ENCODE results near the gene SPATA31D1.
"Not testable (repeated sequence)": the region's sequence is repeated elsewhere in the genome, so short reads cannot be mapped to it uniquely, and the experiment has no call there.

GRCh38 chr9:81988472-81988871 lies at the start of gene SPATA31D1:
- TF ChIP-seq CTCF (IDR thresholded peaks at IDR 0.05; ENCODE audit: low read depth, low read length, missing input control); REST (IDR thresholded peaks at IDR 0.05); GABPA (IDR thresholded peaks at IDR 0.05 in 1 of 2, conservative IDR thresholded peaks at IDR 0.05 in 1 of 2); YY1 (IDR thresholded peaks at IDR 0.05); FOXA1 (IDR thresholded peaks at IDR 0.05); SP1 (IDR thresholded peaks at IDR 0.05); RXRA (IDR thresholded peaks at IDR 0.05); RAD21 (IDR thresholded peaks at IDR 0.05); EGR1 (IDR thresholded peaks at IDR 0.05; ENCODE audit: low read depth in 2 of 2); TAF1 (conservative IDR thresholded peaks at IDR 0.05); MAX (IDR thresholded peaks at IDR 0.05); ATF3 (IDR thresholded peaks at IDR 0.05); JUND (IDR thresholded peaks at IDR 0.05): not testable (repeated sequence)
